ENCODE measurements around the gene PVALB. TPM values are rescaled to one million over a fixed set of nuclear protein-coding genes. Genes with fewer than 3 reads are reported as not detected.

The PVALB gene
- total RNA-seq, 3 donors from 2014 or later (not counting 1 experiment from before 2014, with no cell fraction given), result 0.99 TPM; not detected in 2

DNA sequence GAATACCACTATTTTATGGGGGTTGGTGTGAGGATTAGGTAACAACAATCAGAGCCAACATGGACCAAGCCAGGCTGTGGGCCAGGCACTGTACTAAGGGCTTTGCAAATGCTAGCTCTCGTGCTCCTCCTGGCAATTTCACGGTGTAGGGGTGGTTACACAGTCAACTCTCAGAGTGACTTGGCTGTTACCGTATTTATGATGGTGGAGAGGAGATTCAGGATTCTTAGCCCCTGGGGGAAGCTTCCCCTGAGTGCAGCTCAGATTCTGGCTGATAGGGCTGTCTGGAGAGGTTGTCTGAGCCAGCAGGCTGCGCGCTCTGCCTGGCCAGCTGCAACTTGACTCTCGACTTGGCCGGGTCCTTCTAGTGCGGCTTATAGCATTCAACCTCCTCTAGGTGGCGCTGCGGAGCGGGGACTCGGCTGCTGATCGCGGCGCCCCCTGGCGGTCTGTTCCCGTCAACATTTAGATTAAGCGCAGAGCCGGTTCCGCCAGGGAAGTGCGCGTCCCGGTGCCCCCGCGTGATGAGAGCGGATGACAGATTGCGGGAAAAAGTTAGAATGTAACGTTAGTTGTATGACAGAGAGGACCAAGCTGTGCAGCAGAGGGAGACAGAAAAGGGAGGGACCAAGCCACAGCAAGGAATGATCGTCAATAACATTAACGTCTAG, 39.4 kb upstream of the PVALB start:
- Histone ChIP-seq H3K36me3 (ENCODE audit: control insufficient read depth, insufficient read depth, low read length) (no peaks in the 10 kb centered on the region), H3K27me3 (ENCODE audit: control insufficient read depth, insufficient read depth, low read length) (no peaks in the 10 kb centered on the region), H3K4me1 (ENCODE audit: control insufficient read depth, insufficient read depth, low read length) (peaks cover 33% of the 10 kb centered on the region), H3K9me3 (ENCODE audit: control insufficient read depth, insufficient read depth, low read length) (no peaks in the 10 kb centered on the region), H3K4me3 (ENCODE audit: low read length) (no peak overlapping the region), H3K27ac (ENCODE audit: low read length) (no peak overlapping the region)
- intact Hi-C loops (cut with micrococcal nuclease), result loop anchor here (1.0 kb wide), 2 partner anchors 74 to 122 kb away; no protein-coding TSS in a partner anchor
- ATAC-seq (peak; percentile 84 to 93 (median 88)), DNase-seq (peak; percentile 96 to 97)
- 10% methylated on average over 30 of the region's 30 CpGs for WGBS (ENCODE audit: insufficient coverage)
- TF ChIP-seq, protein P1, sequence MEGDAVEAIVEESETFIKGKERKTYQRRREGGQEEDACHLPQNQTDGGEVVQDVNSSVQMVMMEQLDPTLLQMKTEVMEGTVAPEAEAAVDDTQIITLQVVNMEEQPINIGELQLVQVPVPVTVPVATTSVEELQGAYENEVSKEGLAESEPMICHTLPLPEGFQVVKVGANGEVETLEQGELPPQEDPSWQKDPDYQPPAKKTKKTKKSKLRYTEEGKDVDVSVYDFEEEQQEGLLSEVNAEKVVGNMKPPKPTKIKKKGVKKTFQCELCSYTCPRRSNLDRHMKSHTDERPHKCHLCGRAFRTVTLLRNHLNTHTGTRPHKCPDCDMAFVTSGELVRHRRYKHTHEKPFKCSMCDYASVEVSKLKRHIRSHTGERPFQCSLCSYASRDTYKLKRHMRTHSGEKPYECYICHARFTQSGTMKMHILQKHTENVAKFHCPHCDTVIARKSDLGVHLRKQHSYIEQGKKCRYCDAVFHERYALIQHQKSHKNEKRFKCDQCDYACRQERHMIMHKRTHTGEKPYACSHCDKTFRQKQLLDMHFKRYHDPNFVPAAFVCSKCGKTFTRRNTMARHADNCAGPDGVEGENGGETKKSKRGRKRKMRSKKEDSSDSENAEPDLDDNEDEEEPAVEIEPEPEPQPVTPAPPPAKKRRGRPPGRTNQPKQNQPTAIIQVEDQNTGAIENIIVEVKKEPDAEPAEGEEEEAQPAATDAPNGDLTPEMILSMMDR (IDR thresholded peaks at IDR 0.05), result peak; percentile 100
- Mint-ChIP-seq H3K9me3 (no peaks in the 10 kb centered on the region), H3K36me3 (no peaks in the 10 kb centered on the region), H3K4me1 (peaks cover 20 to 25% of the 10 kb centered on the region in 2 donors), H3K27ac (peak overlapping the region; percentile 14 to 38), H3K4me3 (peak overlapping the region; percentile 40), H3K27me3 (ENCODE audit: low read depth in 2 of 2) (peaks cover 3 to 7% of the 10 kb centered on the region in 2 donors)

DNA sequence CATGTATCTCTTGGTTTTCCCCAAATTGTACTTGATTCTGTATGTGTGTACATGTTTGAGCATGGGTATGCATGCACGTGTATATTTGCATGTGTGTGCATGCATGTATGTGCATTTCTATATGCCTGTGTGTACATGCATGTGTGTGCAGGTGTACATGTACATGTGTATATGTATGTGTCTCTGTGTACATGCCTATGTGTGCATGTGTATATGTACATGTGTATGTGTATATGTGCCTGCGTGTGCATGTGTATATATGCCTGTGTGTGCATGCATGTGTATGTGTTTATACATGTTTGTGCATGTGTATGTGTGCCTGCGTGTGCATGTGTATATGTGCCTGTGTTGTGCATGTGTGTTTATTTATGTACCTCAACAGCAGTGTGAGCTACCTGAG, 38.6 kb upstream of the PVALB start:
- no peak overlapping the region for H3K27ac Mint-ChIP-seq
- intact Hi-C loops (cut with micrococcal nuclease), result no loop called here
- no peaks in the 10 kb centered on the region for H3K36me3 ChIP-seq (ENCODE audit: control insufficient read depth, insufficient read depth, low read length)
- H3K27me3 Mint-ChIP-seq (ENCODE audit: low read depth in 2 of 2), result peaks cover 3 to 7% of the 10 kb centered on the region in 2 donors
- no peaks in the 10 kb centered on the region for H3K36me3 Mint-ChIP-seq
- H3K27ac ChIP-seq (ENCODE audit: low read length), result no peak overlapping the region
- TF ChIP-seq, protein P1 (IDR thresholded peaks at IDR 0.05), result no peak
- H3K4me1 Mint-ChIP-seq, result peaks cover 20 to 22% of the 10 kb centered on the region in 2 donors
- WGBS (ENCODE audit: insufficient coverage), result 96% methylated on average over 3 of the region's 3 CpGs
- peaks cover 25% of the 10 kb centered on the region for H3K4me1 ChIP-seq (ENCODE audit: control insufficient read depth, insufficient read depth, low read length)
- ATAC-seq (no peak), DNase-seq (no peak)
- no peak overlapping the region for H3K4me3 Mint-ChIP-seq
- H3K4me3 ChIP-seq (ENCODE audit: low read length), result no peak overlapping the region
- H3K27me3 ChIP-seq (ENCODE audit: control insufficient read depth, insufficient read depth, low read length), result no peaks in the 10 kb centered on the region
- no peaks in the 10 kb centered on the region for H3K9me3 Mint-ChIP-seq
- no peaks in the 10 kb centered on the region for H3K9me3 ChIP-seq (ENCODE audit: control insufficient read depth, insufficient read depth, low read length)

DNA sequence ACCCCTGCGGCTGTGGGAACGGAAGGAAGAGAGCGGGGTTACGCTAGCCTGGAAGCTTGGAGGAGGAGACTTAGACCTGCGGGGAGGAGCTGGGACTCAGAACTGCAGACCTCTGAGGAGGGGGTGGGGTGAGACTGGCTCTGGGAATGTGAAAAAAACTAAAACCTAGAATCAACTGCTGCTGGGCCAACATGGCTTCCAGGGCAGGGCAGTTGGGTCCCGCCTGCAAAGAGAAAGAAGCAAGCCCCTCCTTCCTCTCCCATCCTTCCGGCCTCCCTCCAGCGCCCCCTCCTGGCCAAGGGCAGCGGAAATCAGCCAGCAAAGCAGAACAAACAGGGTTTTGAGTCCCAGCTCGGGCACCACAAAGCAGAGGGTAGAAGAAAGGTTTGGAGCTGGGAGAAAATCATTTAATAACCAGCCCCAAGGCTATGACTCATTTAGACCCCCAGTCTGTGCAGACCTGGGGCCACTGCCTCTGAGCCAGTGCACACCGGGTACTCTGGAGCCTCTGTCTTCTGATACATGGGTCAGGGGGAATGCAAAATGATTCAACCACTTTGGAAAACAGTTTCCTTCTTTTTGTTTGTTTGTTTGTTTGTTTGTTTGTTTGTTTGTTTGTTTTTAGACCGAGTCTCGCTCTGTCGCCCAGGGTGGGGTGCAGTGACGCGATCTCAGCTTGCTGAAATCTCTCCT, 36.7 kb upstream of the PVALB start:
- H3K4me3 ChIP-seq (ENCODE audit: low read length), result peak overlapping the region; percentile 2
- H3K9me3 ChIP-seq (ENCODE audit: control insufficient read depth, insufficient read depth, low read length), result no peaks in the 10 kb centered on the region
- Mint-ChIP-seq H3K4me3 (peak overlapping the region; percentile 78), H3K9me3 (no peaks in the 10 kb centered on the region), H3K4me1 (peaks cover 18 to 20% of the 10 kb centered on the region in 2 donors), H3K36me3 (no peaks in the 10 kb centered on the region), H3K27ac (peak overlapping the region; percentile 64 to 87), H3K27me3 (ENCODE audit: low read depth in 2 of 2) (peaks cover 15% of the 10 kb centered on the region in 2 donors)
- TF ChIP-seq, protein P1 (IDR thresholded peaks at IDR 0.05), result peak; percentile 68
- H3K4me1 ChIP-seq (ENCODE audit: control insufficient read depth, insufficient read depth, low read length), result peaks cover 20% of the 10 kb centered on the region
- H3K36me3 ChIP-seq (ENCODE audit: control insufficient read depth, insufficient read depth, low read length), result no peaks in the 10 kb centered on the region
- peak overlapping the region; percentile 35 for H3K27ac ChIP-seq (ENCODE audit: low read length)
- H3K27me3 ChIP-seq (ENCODE audit: control insufficient read depth, insufficient read depth, low read length), result peaks cover 2% of the 10 kb centered on the region
- DNase-seq (peak; percentile 81 to 90), ATAC-seq (peak; percentile 83 to 92 (median 86))
- intact Hi-C loops (cut with micrococcal nuclease), result no loop called here
- 51% methylated on average over 14 of the region's 16 CpGs for WGBS (ENCODE audit: insufficient coverage)
